T-helper 1 cell treated with Interleukin-12 subunit alpha and Interleukin-12 subunit beta and Interleukin-4 antibody, amounts not matched to agents 30 ng/mL and 1 ng/mL, for 36 hours (primary cell): ENCODE results near the gene METTL16. TPM values are rescaled to one million over a fixed set of nuclear protein-coding genes. Genes with fewer than 3 reads are reported as not detected.
"Not testable (repeated sequence)": the region's sequence is repeated elsewhere in the genome, so short reads cannot be mapped to it uniquely, and the experiment has no call there.

Experiments
- intact Hi-C: fragments of 100-400 bp; cut with micrococcal nuclease; formaldehyde crosslinking; loops from one replicate; pipeline ENCODE4 v1.15.1; 2024
- total RNA-seq: library from RNA; stranded (reverse); gene quantifications from 2 replicates; pipeline ENCODE4 v1.2.3, GENCODE V29; 2022

METTL16 gene
- total RNA-seq = 32.5 and 36.7 TPM in 2 replicates

- intact Hi-C loops = loop anchor here (1.0 to 5.0 kb wide), 6 partner anchors 82 to 200 kb away; partner anchors contain the start of genes CLUH, MNT, PAFAH1B1 and SGSM2
Observed at GRCh38 chr17:2511462-2512369, at the start of gene METTL16. METTL16 (minus strand) TSS chr17:2511888; CDS start chr17:2502331, 9,557 bp downstream.

- intact Hi-C loops = no loop called here
Observed at GRCh38 chr17:2560658-2561057, 49.0 kb upstream of the METTL16 start.

GRCh38 chr17:2551928-2552327, 40.2 kb upstream of the METTL16 start:
- intact Hi-C loops = no loop called here

GRCh38 chr17:2551493-2551892, 39.8 kb upstream of the METTL16 start:
- intact Hi-C loops = no loop called here

GRCh38 chr17:2549392-2550211, 37.9 kb upstream of the METTL16 start:
- intact Hi-C loops = no loop called here

- intact Hi-C loops = not testable (repeated sequence)
Observed at GRCh38 chr17:2548026-2548425, 36.3 kb upstream of the METTL16 start.

- intact Hi-C loops = no loop called here
Observed at GRCh38 chr17:2547176-2547575, 35.5 kb upstream of the METTL16 start.

- intact Hi-C loops = no loop called here
Observed at GRCh38 chr17:2545393-2545792, 33.7 kb upstream of the METTL16 start.

GRCh38 chr17:2542456-2542855, 30.8 kb upstream of the METTL16 start:
- intact Hi-C loops = no loop called here

GRCh38 chr17:2542056-2542455, 30.4 kb upstream of the METTL16 start:
- intact Hi-C loops = no loop called here

GRCh38 chr17:2537579-2537978, 25.9 kb upstream of the METTL16 start:
- intact Hi-C loops = not testable (repeated sequence)

- intact Hi-C loops = loop anchor here (5.0 kb wide), 1 partner anchor 145 kb away; no protein-coding TSS in a partner anchor
Observed at GRCh38 chr17:2532146-2532720, 20.5 kb upstream of the METTL16 start.

GRCh38 chr17:2531243-2531954, 19.7 kb upstream of the METTL16 start:
- intact Hi-C loops = loop anchor here (5.0 kb wide), 1 partner anchor 146 kb away; no protein-coding TSS in a partner anchor

GRCh38 chr17:2521775-2522410, 10.2 kb upstream of the METTL16 start:
- intact Hi-C loops = not testable (repeated sequence)

GRCh38 chr17:2521257-2521656, 9.6 kb upstream of the METTL16 start:
- intact Hi-C loops = no loop called here

- intact Hi-C loops = no loop called here
Observed at GRCh38 chr17:2517539-2517938, 5.9 kb upstream of the METTL16 start.

GRCh38 chr17:2511138-2511461, 588 bp downstream of the METTL16 start:
- intact Hi-C loops = loop anchor here (1.0 to 5.0 kb wide), 6 partner anchors 82 to 200 kb away; partner anchors contain the start of genes CLUH, MNT, PAFAH1B1 and SGSM2

- intact Hi-C loops = loop anchor here (1.0 to 5.0 kb wide), 4 partner anchors 10 to 173 kb away; partner anchors contain the start of genes MNT, SGSM2 and TSR1
Observed at GRCh38 chr17:2510559-2510958, 1.1 kb downstream of the METTL16 start.

- intact Hi-C loops = no loop called here
Observed at GRCh38 chr17:2508035-2508434, 3.7 kb downstream of the METTL16 start.

GRCh38 chr17:2507015-2507414, 4.7 kb downstream of the METTL16 start:
- intact Hi-C loops = not testable (repeated sequence)
